Measurements from ENCODE around the gene IL1RAPL1.
"Not testable (repeated sequence)": the region's sequence is repeated elsewhere in the genome, so short reads cannot be mapped to it uniquely, and the experiment has no call there.

The IL1RAPL1 gene

DNA sequence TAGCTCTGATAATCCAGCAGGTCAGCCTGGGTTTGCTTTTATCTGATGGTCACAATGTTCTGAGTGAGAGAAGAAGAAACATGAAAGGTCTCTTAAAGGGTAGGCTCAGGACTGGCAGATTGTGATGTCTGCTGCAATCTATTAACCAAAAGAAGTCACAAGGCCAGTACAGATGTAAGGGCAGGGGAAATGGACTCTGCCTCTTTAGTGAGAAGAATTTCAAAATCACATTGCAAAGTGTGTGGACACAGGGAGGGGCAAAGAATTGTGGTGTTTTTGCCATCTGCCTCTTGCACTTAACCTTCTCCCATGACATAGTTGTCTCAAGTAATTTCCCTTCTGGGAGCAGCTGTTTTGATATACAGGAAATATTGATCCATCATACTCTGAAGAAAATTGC is 40.9 kb downstream of the IL1RAPL1 start:
- no peak for DNase-seq (ENCODE audit: low spot score)

DNA sequence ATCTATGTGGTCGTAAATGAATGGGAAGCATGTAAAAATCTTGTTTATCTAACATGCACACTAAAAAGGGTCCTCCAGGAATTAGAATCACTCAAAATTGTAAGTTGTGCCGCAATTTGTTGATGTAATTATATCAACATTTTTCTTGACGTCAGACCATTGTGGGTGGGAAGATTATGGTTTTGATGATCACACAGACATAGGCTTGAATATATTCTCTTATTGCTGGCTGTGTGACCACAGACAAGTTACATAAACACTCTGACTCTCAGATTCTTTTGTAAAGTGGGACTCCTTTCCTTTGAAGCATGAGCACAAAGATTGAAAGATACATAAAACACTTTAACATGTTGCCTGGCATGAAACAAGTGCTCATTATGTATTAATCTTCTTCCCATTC is 51.5 kb downstream of the IL1RAPL1 start:
- DNase-seq (ENCODE audit: low spot score), result no peak

GRCh38 chrX:28639451-28639850 is 52.2 kb downstream of the IL1RAPL1 start:
- no peak for DNase-seq (ENCODE audit: low spot score)

- DNase-seq (ENCODE audit: low spot score), result no peak
Observed at GRCh38 chrX:28649541-28649940, 62.3 kb downstream of the IL1RAPL1 start.

GRCh38 chrX:28651186-28651585 is 63.9 kb downstream of the IL1RAPL1 start:
- DNase-seq (ENCODE audit: low spot score), result no peak

DNA sequence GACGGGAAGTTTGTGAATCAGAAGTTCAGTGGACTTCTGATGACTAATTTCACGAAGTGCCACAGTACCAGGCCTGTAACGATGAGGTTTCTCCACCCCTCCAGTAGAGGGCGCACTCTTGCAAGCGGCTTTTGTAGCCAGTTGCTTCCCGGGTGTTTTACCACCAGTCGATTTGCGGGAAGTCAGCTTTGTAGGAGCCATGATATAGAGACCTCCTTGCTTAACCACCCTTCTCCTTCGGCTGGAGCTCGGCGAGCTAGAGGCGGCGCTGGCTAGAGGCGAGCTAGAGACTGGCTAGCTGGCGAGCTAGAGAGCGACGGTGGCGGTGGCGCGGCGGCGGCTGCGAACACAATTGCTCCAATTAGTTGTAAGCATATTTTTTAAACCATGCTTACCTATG is 72.0 kb downstream of the IL1RAPL1 start:
- no peak for DNase-seq (ENCODE audit: low spot score)

DNA sequence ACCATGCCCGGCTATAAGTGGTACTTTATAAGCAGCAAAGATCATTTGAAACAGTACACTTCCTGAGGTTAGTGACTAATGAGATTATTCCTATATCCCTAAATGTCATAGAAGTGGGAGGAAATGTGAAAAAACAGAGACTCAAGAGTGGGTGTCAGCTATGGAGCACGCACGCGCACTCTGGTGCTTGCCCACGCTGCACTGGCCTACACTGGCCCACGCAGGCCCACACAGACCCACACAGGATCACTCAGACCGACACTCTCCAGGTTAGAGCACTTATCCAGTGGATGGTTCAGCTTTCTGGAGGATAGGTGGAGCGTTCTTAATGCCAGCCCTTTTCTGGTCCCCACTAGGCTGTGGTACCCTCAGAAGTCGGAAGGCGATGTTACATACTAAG is 78.5 kb downstream of the IL1RAPL1 start:
- DNase-seq (ENCODE audit: low spot score), result no peak

- no peak for DNase-seq (ENCODE audit: low spot score)
Observed at GRCh38 chrX:28668303-28668702, 81.1 kb downstream of the IL1RAPL1 start.

- no peak for DNase-seq (ENCODE audit: low spot score)
Observed at GRCh38 chrX:28668957-28669356, 81.7 kb downstream of the IL1RAPL1 start.

GRCh38 chrX:28670074-28670473 is 82.8 kb downstream of the IL1RAPL1 start:
- DNase-seq (ENCODE audit: low spot score), result no peak

- no peak for DNase-seq (ENCODE audit: low spot score)
Observed at GRCh38 chrX:28675173-28675572, 87.9 kb downstream of the IL1RAPL1 start.

GRCh38 chrX:28693101-28693500 is 105.9 kb downstream of the IL1RAPL1 start:
- no peak for DNase-seq (ENCODE audit: low spot score)

- DNase-seq (ENCODE audit: low spot score), result no peak
Observed at GRCh38 chrX:28697732-28698131, 110.5 kb downstream of the IL1RAPL1 start.

- no peak for DNase-seq (ENCODE audit: low spot score)
Observed at GRCh38 chrX:28701222-28701621, 114.0 kb downstream of the IL1RAPL1 start.

- DNase-seq (ENCODE audit: low spot score), result no peak
Observed at GRCh38 chrX:28706964-28707363, 119.7 kb downstream of the IL1RAPL1 start.

- DNase-seq (ENCODE audit: low spot score), result no peak
Observed at GRCh38 chrX:28709421-28709820, 122.2 kb downstream of the IL1RAPL1 start.

DNA sequence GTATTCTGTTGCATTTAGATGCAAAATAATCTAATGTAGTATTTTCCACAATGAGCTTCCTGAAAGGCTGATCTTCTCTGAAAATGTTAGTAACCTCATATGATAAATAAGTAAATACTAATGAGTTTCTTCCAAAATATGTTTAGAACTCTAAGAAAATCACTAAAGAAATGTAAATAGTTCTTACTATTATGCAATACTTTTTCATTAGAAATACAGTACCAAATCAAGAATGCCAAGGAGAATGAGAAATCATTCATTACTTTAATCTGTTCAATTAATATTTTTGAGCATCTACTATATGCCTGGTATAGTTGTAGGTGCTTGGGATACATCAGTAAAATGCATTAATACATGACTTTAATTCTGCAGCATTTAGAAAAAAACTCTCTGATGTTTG is 130.6 kb downstream of the IL1RAPL1 start:
- DNase-seq (ENCODE audit: low spot score), result no peak

DNA sequence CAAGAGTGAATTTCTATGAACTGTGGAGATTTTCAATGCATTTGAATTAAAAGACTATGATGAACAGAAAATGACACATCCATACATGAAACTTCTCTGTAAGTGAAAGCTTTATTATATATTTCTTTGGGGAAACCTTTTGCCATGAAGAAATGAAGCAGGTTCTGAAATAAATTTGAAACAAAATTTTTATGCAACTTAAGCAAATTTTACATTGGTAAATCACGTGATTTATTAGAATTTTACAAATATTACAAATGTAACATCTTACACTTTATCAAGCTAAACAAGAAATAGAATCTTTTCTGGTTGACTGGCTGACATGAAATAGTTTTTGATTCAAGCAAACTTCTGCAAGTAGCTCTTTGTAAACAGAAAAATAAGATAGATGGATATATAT is 131.2 kb downstream of the IL1RAPL1 start:
- no peak for DNase-seq (ENCODE audit: low spot score)

GRCh38 chrX:28719620-28720019 is 132.4 kb downstream of the IL1RAPL1 start:
- no peak for DNase-seq (ENCODE audit: low spot score)

DNA sequence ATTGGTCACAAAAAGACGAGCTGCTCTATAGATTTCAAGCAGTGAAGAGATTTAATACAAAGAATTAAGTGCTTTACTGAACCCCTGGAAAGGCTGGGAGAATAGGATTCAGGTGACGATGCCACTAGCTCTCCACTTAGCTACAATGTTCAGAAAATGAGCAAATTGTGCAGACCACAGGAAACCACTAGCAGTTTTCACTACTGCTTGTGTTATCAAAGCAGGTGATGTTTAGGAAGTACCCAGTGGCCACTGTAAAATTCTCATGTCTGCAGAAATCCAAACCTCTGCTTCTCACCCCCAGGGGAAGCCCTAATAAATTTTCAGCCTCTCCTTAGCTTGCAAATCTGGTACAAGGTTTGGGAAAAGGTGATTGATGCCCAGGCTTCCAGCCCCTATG is 165.1 kb downstream of the IL1RAPL1 start:
- no peak for DNase-seq (ENCODE audit: low spot score)

DNA sequence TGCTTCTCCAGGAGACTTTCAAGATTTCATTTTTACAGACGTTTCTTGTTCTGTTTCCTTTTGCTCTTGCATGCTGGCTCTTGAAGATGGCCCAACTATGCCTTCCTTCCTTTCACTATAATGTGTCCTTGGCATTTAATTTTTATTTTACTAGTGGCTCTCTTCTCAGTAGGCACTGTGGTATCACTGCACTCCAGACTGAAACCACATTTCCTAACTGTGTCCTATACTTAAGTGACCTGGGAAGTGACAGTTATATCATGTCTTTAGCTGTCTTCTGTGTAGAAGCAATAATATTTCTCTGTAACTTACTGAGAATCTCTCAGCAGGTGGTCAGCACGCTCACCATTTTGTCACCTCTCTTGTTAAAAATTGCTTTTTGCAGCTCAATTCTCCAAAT is 168.9 kb downstream of the IL1RAPL1 start:
- DNase-seq (ENCODE audit: low spot score), result no peak

GRCh38 chrX:28756647-28757046 is 169.4 kb downstream of the IL1RAPL1 start:
- no peak for DNase-seq (ENCODE audit: low spot score)

- DNase-seq (ENCODE audit: low spot score), result no peak
Observed at GRCh38 chrX:28757290-28757689, 170.0 kb downstream of the IL1RAPL1 start.

DNA sequence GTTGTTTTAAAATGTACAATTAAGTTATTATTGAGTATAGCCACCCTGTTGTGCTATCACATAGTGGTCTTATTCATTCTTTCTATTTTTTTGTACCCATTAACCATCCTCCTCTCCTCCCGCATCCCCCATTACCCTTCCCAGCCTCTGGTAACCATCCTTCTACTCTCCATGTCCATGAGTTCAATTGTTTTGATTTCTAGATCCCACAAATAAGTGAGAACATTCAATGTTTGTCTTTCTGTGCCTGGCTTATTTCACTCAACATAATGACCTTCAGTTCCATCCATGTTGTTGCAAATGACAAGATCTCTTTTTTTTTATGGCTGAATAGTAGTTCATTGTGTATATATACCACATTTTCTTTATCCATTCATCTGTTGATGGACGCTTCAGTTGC is 179.3 kb downstream of the IL1RAPL1 start:
- not testable (repeated sequence) for DNase-seq (ENCODE audit: low spot score)

- no peak for DNase-seq (ENCODE audit: low spot score)
Observed at GRCh38 chrX:28773807-28774206, 186.6 kb downstream of the IL1RAPL1 start.

Measured in CD4-positive, alpha-beta T cell treated with Interleukin-15 for 4 hours (primary cell).